OCI-LY3 (cell line): ENCODE results near the gene SMYD4.

ENCODE experiments used
- H2AFZ ChIP-seq: fragments of 200-600, 300-600 bp; shearing (Covaris generic); 2 replicates; pipeline ENCODE4 v1.6.0; 2014; ENCODE audit warnings: antibody characterized with exemption, low read depth, low read length
- H3K27ac ChIP-seq: fragments of 200-600, 300-600 bp; sonication (generic); 2 replicates; pipeline ENCODE4 v1.5.1; 2014; ENCODE audit warnings: mild to moderate bottlenecking, low read length, moderate library complexity, mixed read lengths
- H3K27me3 ChIP-seq: fragments of 200-600, 300-600 bp; sonication (generic); 2 replicates; pipeline ENCODE4 v1.6.1; 2014; ENCODE audit warnings: low read depth, low read length, mixed read lengths
- H3K36me3 ChIP-seq: fragments of 200-600, 300-600 bp; sonication (generic); replicated peaks from 2 replicates; pipeline ENCODE3; 2014; ENCODE audit warnings: low read depth, low read length, mixed read lengths
- H3K4me1 ChIP-seq: fragments of 300-600, 200-600 bp; sonication (generic); 2 replicates; pipeline ENCODE4 v1.6.1; 2014; ENCODE audit warnings: low read length, mixed read lengths
- H3K4me2 ChIP-seq: fragments of 200-600, 300-600 bp; sonication (generic); 2 replicates; pipeline ENCODE4 v1.6.1; 2014; ENCODE audit warnings: low read length, mixed read lengths
- H3K4me3 ChIP-seq: fragments of 300-600, 200-600 bp; sonication (generic); 2 replicates; pipeline ENCODE4 v1.5.1; 2014; ENCODE audit warnings: antibody characterized with exemption, mild to moderate bottlenecking, low read length, moderate library complexity
- H3K79me2 ChIP-seq: fragments of 300-600, 200-600 bp; shearing (Covaris generic); 2 replicates; pipeline ENCODE4 v1.6.1; 2014; ENCODE audit warnings: mild to moderate bottlenecking, low read length, mixed read lengths
- H3K9ac ChIP-seq: fragments of 300-600, 200-600 bp; shearing (Covaris generic); 2 replicates; pipeline ENCODE4 v1.6.0; 2014; ENCODE audit warnings: mild to moderate bottlenecking, low read length, moderate library complexity
- H3K9me3 ChIP-seq: fragments of 200-600, 300-600 bp; shearing (Covaris generic); 2 replicates; pipeline ENCODE4 v1.6.1; 2014; ENCODE audit warnings: low read length, mixed read lengths; ENCODE audit not compliant: insufficient read depth
- H4K20me1 ChIP-seq: fragments of 200-600, 300-600 bp; sonication (generic); 2 replicates; pipeline ENCODE4 v1.6.1; 2016; ENCODE audit warnings: low read length, mixed read lengths; ENCODE audit not compliant: insufficient read depth
- CTCF ChIP-seq: fragments of 200-600, 300-600 bp; sonication (generic); IDR thresholded peaks from 2 replicates; pipeline ENCODE4 v1.5.1; 2014; ENCODE audit warnings: antibody characterized with exemption, low read length, low read depth
- EZH2phosphoT487 ChIP-seq: fragments of 200-600 bp; shearing (Covaris generic); IDR thresholded peaks from 2 replicates; pipeline ENCODE4 v1.6.1; 2018; ENCODE audit warnings: antibody characterized with exemption, mixed run types, low read depth

SMYD4 gene

GRCh38 chr17:1730326-1731193 is 99.1 kb downstream of the SMYD4 start:
- Histone ChIP-seq H3K27me3 (no peaks in the 10 kb centered on the region), H3K4me3 (no peak overlapping the region), H3K36me3 (peaks cover 19% of the 10 kb centered on the region), H3K4me1 (peaks cover 16% of the 10 kb centered on the region), H3K9me3 (no peaks in the 10 kb centered on the region), H3K79me2 (peaks cover 28% of the 10 kb centered on the region), H3K27ac (no peak overlapping the region), H3K9ac (no peak overlapping the region), H3K4me2 (no peak overlapping the region), H4K20me1 (no peaks in the 10 kb centered on the region), H2AFZ (no peak overlapping the region)
- TF ChIP-seq CTCF: no peak

GRCh38 chr17:1729966-1730325 is 99.8 kb downstream of the SMYD4 start:
- Histone ChIP-seq H2AFZ (no peak overlapping the region), H3K79me2 (peaks cover 34% of the 10 kb centered on the region), H3K4me2 (no peak overlapping the region), H4K20me1 (no peaks in the 10 kb centered on the region), H3K9me3 (no peaks in the 10 kb centered on the region), H3K4me3 (no peak overlapping the region), H3K27ac (no peak overlapping the region), H3K9ac (no peak overlapping the region), H3K27me3 (no peaks in the 10 kb centered on the region), H3K36me3 (peaks cover 21% of the 10 kb centered on the region), H3K4me1 (peaks cover 21% of the 10 kb centered on the region)
- TF ChIP-seq CTCF (no peak), EZH2phosphoT487 (no peak)
